Sigmoid colon (tissue), 7 donors: ENCODE measurements around the gene ACTR5. TPM values are rescaled to one million over a fixed set of nuclear protein-coding genes. Genes with fewer than 3 reads are reported as not detected.
"Not testable (repeated sequence)": the region's sequence is repeated elsewhere in the genome, so short reads cannot be mapped to it uniquely, and the experiment has no call there.

Experiments used
- DNase-seq: peaks from one replicate; pipeline ENCODE4 v3.0.0-alpha.2; 2019
- H3K27ac ChIP-seq, 4 donors: fragments of 200-600 bp; sonication (generic); one replicate each; pipeline ENCODE4 v1.5.1; 2016 to 2019; ENCODE audit warnings: mild to moderate bottlenecking in 1 of 4
- H3K27me3 ChIP-seq, 3 donors: fragments of 200-600 bp; sonication (generic); one replicate each; pipeline ENCODE4 v1.5.1; 2019; ENCODE audit warnings: mild to moderate bottlenecking in 1 of 3
- H3K36me3 ChIP-seq, 4 donors: fragments of 200-600 bp; sonication (generic); one replicate each; pipeline ENCODE4 v1.5.1; 2016 to 2019
- H3K4me1 ChIP-seq, 4 donors: fragments of 200-600 bp; sonication (generic); one replicate each; pipeline ENCODE4 v1.5.1; 2017 to 2019
- H3K4me3 ChIP-seq, 4 donors: fragments of 200-600 bp; sonication (generic); one replicate each; pipeline ENCODE4 v1.5.1; 2017 to 2019; ENCODE audit warnings: mild to moderate bottlenecking in 2 of 4, moderate library complexity in 1 of 4
- H3K9me3 ChIP-seq, 4 donors: fragments of 200-600 bp in 3 of 4; sonication (generic) in 3 of 4; one replicate each; pipeline versions ENCODE4 v1.5.1 to v1.6.1; 2013 to 2019
- CTCF ChIP-seq, 4 experiments: fragments of 450-650 bp in 3 of 4; fragments of 200-600 bp in 1 of 4; IDR thresholded peaks; one replicate each; pipeline ENCODE4 v1.5.1; 2016 to 2019; ENCODE audit warnings: antibody characterized with exemption in 4 of 4, mild to moderate bottlenecking in 3 of 4, moderate library complexity in 2 of 4
- EP300 ChIP-seq, 4 donors: sonication (generic); formaldehyde crosslinking; IDR thresholded peaks; one replicate each; pipeline ENCODE4 v1.6.1; 2017; ENCODE audit warnings: antibody characterized with exemption in 4 of 4
- POLR2A ChIP-seq, 2 donors: fragments of 450-650 bp; IDR thresholded peaks; one replicate each; pipeline ENCODE4 v1.6.1; 2016; ENCODE audit warnings: antibody characterized with exemption in 2 of 2, mild to moderate bottlenecking in 2 of 2, moderate library complexity in 2 of 2
- POLR2AphosphoS5 ChIP-seq, 4 donors: sonication (generic); formaldehyde crosslinking; IDR thresholded peaks; one replicate each; pipeline ENCODE4 v1.6.1; 2017; ENCODE audit warnings: antibody characterized with exemption in 4 of 4
- WGBS, 2 donors: extraction: QIAGEN DNeasy Blood & Tissue Kit; methylation state at CpG; one replicate each; pipeline ENCODE4 v1.1.7; 2013; 5-methylcytosine and 5-hydroxymethylcytosine counted together
- intact Hi-C: fragments of 100-400 bp; cut with DNase I; formaldehyde crosslinking; loops from one replicate; pipeline ENCODE4 v1.15.1; 2023
- polyA plus RNA-seq, 3 donors: library from polyadenylated mRNA; stranded (reverse); fragments of 200-250 nt; gene quantifications; one replicate each; pipeline ENCODE4 v1.2.3, GENCODE V29; 2013
- total RNA-seq, 4 donors: library from RNA; depleted of rRNA; stranded (reverse); fragments of >200 nt; gene quantifications; one replicate each; pipeline ENCODE4 v1.1.0, GENCODE V29; 2016
- donor health status: healthy with polysubstance abuse.
- donor health status: Bipolar disorder and iron deficiency.
- donor health status: healthy.

Gene ACTR5
- total and polyA plus RNA-seq, 7 donors = 1.8 to 10.0 (median 6.4) TPM

GRCh38 chr20:38810926-38811630 is 62.8 kb downstream of the ACTR5 start:
- DNase-seq = no peak
- Histone ChIP-seq H3K27me3 (peaks cover 12 to 36% (median 32%) of the 10 kb centered on the region in 3 donors), H3K27ac (no peak overlapping the region), H3K4me3 (no peak overlapping the region), H3K36me3 (no peaks in the 10 kb centered on the region), H3K9me3 (no peaks in the 10 kb centered on the region), H3K4me1 (peaks cover 0 to 12% (median 11%) of the 10 kb centered on the region in 4 donors)
- no peak for TF ChIP-seq CTCF (IDR thresholded peaks at IDR 0.05)
- TF ChIP-seq POLR2AphosphoS5 (IDR thresholded peaks at IDR 0.05) = no peak
- TF ChIP-seq POLR2A (IDR thresholded peaks at IDR 0.05) = no peak
- no peak for TF ChIP-seq EP300 (IDR thresholded peaks at IDR 0.05)
- 68 to 79% methylated on average over 4 of the region's 4 CpGs for WGBS, 2 donors
- intact Hi-C loops = no loop called here

- WGBS, 2 donors = 78 to 81% methylated on average over 4 of the region's 4 CpGs
- H3K27ac ChIP-seq = no peak overlapping the region
- intact Hi-C loops = no loop called here
These were observed 63.5 kb downstream of the ACTR5 start for GRCh38 chr20:38811769-38812168.

GRCh38 chr20:38812182-38812581 is 63.9 kb downstream of the ACTR5 start:
- Histone ChIP-seq H3K36me3 (no peaks in the 10 kb centered on the region), H3K4me1 (peaks cover 0 to 1% (median under 1%) of the 10 kb centered on the region in 4 donors), H3K9me3 (no peaks in the 10 kb centered on the region), H3K27ac (no peak overlapping the region), H3K27me3 (peaks cover 4 to 25% (median 21%) of the 10 kb centered on the region in 3 donors), H3K4me3 (no peak overlapping the region)
- no peak for TF ChIP-seq CTCF (IDR thresholded peaks at IDR 0.05)
- TF ChIP-seq EP300 (IDR thresholded peaks at IDR 0.05) = no peak
- DNase-seq = no peak
- 64 to 69% methylated on average over 5 of the region's 5 CpGs for WGBS, 2 donors
- intact Hi-C loops = no loop called here

More at GRCh38 chr20:38811769-38812168, 63.5 kb downstream of the ACTR5 start:
- no peaks in the 10 kb centered on the region for H3K9me3 ChIP-seq
- no peak for TF ChIP-seq POLR2A (IDR thresholded peaks at IDR 0.05)
- TF ChIP-seq CTCF (IDR thresholded peaks at IDR 0.05) = no peak
- no peak for TF ChIP-seq EP300 (IDR thresholded peaks at IDR 0.05)
- no peak for TF ChIP-seq POLR2AphosphoS5 (IDR thresholded peaks at IDR 0.05)
- H3K27me3 ChIP-seq = peaks cover 5 to 29% (median 25%) of the 10 kb centered on the region in 3 donors
- DNase-seq = no peak
- H3K36me3 ChIP-seq = no peaks in the 10 kb centered on the region
- H3K4me3 ChIP-seq = no peak overlapping the region
- H3K4me1 ChIP-seq = peaks cover 0 to 5% (median 4%) of the 10 kb centered on the region in 4 donors

- TF ChIP-seq CTCF (IDR thresholded peaks at IDR 0.05) = no peak
- no peak for TF ChIP-seq POLR2A (IDR thresholded peaks at IDR 0.05)
- TF ChIP-seq EP300 (IDR thresholded peaks at IDR 0.05) = no peak
- TF ChIP-seq POLR2AphosphoS5 (IDR thresholded peaks at IDR 0.05) = no peak
- intact Hi-C loops = no loop called here
- 76 to 81% methylated on average over 4 of the region's 4 CpGs for WGBS, 2 donors
These were observed 64.7 kb downstream of the ACTR5 start for GRCh38 chr20:38812709-38813573.

GRCh38 chr20:38813574-38813962 is 65.3 kb downstream of the ACTR5 start:
- WGBS, 2 donors = 95% methylated on average over 6 of the region's 6 CpGs
- intact Hi-C loops, H3K9me3 ChIP-seq, H3K4me3 ChIP-seq, H3K4me1 ChIP-seq, DNase-seq, H3K27ac ChIP-seq, H3K36me3 ChIP-seq: not testable (repeated sequence)
- H3K27me3 ChIP-seq = peaks cover 0 to 11% (median 7%) of the 10 kb centered on the region in 3 donors

More at GRCh38 chr20:38812709-38813573, 64.7 kb downstream of the ACTR5 start:
- Histone ChIP-seq H3K27me3 (peaks cover 4 to 17% (median 14%) of the 10 kb centered on the region in 3 donors), H3K27ac (no peak overlapping the region), H3K4me3 (no peak overlapping the region), H3K4me1 (no peaks in the 10 kb centered on the region), H3K9me3 (no peaks in the 10 kb centered on the region), H3K36me3 (no peaks in the 10 kb centered on the region)
- no peak for DNase-seq
